ENCODE measurements around the gene KCNH2. TPM values are rescaled to one million over a fixed set of nuclear protein-coding genes. Genes with fewer than 3 reads are reported as not detected.

KCNH2 gene
- total RNA-seq, 1 donor from 2014 or later, result 0.23 TPM

DNA sequence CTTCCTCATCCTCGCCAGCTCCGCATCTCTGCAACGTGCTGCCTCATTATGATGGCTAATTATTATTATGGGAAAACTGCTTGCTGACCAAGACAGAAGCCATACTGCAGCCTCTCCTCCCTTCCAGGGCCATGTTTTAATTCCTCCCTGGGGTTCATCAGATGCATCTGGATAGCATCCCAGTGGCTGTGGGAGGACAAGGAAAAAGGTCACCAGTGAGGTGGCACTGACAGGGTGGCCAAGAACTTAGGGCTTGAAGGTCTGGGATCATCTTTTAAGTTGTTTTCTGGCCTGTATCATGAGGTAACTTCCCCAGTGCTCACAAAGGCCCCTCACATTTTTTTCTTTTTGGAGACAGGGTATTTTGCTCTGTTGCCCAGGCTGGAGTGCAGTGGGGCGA, 39.6 kb downstream of the KCNH2 start:
- intact Hi-C loops (cut with micrococcal nuclease), result no loop called here

DNA sequence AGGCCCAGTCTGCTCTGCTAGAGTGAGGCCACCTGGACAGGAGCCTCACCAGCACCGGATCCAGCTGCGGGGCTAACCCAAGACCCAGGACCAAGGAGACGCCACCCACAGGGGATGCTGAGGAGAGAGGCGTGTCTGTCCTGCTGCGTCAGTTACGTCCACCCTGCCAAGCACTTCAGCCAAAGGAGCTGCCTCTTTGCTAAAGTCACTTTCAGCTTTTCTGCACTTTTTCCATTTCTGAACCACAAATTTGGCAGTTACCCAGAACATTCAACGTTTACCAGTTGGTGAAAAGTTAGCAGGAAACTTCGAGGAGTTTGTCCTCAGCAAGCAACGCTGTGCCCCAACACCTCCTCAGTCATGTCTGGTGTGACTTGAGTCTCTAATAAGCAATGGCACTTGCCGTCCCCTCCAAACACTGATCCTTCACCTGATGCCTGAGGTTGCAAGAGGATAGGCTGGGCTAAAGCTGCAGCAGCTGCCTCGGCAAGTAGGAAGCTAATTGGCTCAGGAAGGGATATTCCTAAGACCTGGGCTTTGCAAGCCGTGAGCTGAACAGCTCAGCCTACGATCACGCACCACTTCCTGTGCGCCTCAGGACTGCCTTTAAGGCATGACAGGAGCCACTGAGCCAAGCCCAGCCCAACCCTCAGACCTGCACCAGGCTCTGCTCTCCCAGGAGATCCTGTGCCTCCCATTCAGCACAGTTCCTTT, 40.1 kb downstream of the KCNH2 start:
- intact Hi-C loops (cut with micrococcal nuclease), result no loop called here

DNA sequence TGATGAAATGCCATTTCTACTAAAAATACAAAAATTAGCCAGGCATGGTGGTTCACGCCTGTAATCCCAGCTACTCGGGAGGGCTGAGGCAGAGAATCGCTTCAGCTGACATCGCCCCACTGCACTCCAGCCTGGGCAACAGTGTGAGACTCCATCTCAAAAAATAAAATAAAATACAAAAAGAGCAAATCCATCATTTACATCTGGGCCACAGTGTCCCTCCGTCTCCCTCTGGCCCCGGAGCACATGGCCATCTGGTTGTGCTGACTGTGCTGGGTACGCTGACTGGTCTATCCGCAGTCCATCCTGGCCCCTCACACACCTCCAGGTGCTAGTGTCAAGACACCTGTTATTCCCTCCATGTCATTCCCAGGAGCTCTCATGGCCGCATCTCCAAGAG, 42.1 kb downstream of the KCNH2 start:
- intact Hi-C loops (cut with micrococcal nuclease), result no loop called here

DNA sequence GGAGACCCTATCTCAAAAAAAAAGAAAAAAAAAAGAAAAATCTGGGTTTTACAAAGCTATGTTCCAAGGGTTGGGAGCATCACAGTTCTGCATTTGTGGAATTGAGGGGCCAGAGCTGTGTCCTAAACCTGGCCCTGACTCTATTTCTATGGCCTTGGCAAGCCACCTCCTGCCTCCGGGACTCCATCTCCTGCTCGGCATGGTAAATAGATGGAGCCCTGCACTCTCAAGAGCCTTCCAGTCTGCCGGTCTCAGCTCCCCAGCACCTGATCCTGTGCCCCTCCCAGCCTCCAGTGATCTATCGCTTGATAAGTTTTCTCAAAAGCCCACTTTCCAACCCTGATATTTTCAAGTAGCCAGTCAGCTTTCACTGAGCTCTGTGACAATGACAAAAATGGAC, 43.0 kb downstream of the KCNH2 start:
- intact Hi-C loops (cut with micrococcal nuclease), result no loop called here

DNA sequence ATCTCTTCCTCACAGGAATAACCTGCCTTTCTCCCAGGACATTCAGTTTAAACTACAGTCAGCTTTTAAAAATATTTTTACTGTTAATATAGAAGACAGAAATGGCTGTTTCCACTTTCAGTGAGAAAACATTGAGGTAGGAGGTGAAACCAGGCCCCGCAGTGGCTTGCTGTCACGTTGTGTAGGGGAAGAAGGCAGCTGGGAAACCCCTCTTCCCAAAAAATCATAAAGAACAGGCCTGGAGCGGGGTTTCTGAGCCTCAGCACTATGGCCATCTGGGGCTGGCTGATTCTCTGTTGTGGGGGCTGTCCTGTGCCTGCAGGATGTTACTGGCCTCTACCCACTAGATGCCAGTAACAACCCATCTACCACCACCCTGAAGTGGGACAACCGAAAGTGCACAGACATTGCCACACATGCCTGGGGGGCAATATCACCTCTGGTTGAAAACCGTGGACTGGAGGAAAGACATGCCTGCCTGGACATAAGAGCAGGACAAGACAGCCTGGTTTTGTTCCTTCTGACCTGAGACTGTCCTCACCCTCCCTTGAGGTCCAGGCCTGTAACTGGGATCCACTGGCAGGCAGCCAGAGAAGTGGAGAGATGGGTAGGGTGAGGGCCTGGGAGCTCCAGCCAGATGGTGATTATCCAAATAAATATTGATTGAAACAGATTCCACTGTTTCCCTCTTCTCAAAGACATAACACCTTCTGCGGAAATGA, 43.9 kb downstream of the KCNH2 start:
- intact Hi-C loops (cut with micrococcal nuclease), result no loop called here

DNA sequence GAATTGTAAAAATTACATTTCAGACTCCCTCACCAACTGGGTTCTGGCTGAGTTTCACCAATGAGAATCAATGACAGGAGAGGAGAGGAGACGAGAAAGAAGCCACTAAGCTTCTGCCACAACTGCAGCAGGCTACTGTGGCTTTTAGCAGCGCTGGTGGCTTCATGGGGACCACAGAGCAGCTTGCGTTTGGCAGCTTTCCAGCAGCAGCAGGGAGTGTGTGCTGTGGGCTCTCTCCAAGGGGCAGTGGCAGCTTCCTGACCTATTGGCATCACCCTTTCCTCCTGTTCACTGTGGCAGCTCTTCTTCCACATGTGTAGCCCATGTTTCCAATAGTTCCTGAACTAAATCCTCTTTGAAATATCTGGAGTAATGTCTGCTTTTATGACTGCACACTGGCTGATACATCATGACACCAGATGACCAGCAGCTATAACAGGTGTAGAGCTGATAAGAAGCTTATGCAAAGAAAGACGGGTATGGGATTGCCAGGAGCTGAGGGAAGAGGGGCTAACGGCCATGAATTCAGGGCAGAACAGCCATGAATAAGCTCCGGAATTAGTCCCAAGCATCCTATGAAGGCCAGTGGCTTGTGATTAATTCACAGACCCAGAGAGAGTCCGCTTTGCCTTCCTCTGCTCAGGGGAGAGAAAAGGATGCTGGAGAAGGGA, 46.8 kb downstream of the KCNH2 start:
- intact Hi-C loops (cut with micrococcal nuclease), result no loop called here

DNA sequence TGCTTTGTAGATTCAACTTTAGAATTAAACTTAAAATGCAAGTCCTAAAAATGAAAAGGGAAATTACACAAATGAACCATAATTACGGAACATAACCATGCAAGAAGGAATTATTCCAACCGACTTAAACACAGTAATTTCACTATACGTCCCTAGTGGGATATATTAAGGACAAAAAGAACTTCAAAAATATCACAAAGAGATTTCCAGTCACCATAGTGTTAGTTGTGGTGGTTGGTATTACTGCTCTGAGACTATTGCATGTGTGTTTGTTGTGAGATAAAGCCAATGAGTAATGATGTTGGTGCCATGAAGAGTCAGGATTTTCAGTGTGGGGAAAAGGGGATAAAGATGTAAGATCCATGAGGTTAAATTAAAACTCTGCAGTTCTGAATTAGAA, 49.6 kb downstream of the KCNH2 start:
- intact Hi-C loops (cut with micrococcal nuclease), result no loop called here

DNA sequence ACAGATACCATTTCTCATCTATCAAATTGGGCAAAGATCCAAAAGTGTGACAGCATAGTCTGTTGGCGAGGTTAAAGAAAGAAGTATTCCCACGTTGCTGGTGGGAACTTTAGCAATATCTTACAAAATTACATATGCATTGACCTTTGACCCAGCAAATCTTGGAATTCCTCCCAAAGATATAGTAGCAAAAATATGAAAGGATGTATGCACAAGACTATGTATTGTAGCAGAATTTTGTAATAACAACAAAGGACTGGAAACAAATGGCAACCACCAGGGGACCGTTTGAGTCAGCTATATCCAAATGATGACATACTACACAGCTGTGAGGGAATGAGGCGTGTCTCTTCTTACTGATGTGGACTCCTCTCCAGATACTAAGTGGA, 50.2 kb downstream of the KCNH2 start:
- intact Hi-C loops (cut with micrococcal nuclease), result no loop called here

DNA sequence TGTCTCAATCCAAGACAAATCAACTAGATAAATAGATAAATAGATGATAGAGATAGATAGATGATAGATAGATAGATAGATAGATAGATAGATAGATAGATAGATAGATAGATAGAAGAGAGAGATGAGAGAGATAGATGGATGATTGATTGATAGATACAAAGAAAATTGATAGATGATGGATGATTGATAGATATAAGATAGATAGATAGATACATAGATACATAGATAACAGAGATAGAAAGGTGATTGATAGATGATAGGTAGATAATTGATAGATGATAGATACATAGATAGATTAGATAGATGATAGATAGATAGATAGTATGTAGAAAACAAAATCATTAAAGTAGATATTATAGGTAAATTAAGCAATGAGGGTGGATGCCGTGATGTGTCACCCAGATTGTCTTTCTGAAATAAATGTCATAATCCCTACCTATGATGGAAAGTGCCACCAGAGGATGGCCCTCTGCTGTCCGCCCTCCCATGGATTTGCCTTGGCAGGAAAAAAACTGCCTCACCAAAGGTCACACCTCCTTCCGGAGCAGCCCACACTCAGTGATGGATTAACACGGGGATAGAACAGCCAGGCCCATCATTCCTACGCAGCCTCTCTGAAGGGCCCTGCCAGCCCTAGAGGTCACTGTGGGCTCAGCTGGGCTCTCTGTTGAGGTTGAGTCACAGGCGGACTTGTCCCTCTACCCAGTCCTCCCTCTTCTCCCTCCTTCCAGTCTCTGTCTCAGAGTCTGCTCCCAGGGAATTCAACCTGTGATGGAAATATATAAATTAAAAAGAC, 50.8 kb downstream of the KCNH2 start:
- intact Hi-C loops (cut with micrococcal nuclease), result no loop called here

DNA sequence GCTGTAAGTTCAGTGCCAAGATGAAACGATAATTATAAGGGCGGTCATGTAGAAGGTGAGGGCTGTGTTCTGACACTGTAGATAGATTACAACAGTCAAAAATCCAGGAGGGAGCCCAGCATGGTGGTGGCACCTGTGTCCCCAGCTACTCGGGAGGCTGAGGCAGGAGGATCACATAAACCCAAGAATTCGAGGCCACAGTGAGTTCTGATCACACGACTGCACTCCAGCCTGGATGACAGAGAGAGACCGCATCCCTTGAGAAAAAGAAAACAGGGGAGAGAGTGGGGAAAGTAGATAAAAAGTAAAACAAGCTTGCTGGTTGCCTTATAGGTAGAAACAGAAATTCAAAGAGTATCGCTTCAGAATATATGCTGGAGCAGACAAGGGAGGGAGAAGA, 52.1 kb downstream of the KCNH2 start:
- intact Hi-C loops (cut with micrococcal nuclease), result no loop called here

DNA sequence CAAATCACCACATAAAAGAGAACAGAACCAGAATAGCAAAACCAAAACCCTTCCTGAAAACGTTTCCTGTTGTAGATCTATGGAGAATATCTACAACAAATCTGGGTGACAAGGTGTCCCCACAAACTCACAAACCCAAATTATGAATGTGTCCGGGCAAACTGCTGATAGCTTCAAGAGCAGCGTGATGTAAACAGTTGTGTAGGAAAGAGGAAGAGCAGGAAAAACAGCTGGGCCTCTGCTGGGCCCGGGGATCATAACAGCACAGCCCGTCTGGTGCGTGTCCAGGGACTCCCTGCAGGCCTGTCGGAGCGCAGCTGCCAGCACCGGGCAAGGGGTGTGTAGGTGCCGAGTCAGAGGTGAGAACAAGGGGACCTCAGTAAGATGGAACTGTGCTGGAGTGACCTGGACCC, 53.7 kb downstream of the KCNH2 start:
- intact Hi-C loops (cut with micrococcal nuclease), result no loop called here

DNA sequence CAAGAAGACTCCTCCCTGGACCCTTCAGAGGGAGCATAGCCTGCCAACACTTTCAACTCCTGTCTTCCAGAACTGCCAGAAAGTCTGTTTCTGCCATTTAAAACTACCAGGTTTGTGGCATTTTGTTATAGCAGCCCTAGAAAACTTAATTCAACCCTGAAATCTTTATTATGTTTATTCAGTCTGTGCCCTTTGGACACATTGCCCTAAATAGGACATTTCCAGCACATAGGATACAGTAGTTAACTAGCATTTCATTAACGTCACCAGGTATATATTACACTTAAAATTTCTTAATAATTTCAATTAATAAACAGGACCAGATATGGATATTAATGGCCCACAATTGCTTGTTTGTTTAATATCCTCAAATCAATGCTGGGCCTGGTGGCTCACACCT, 54.3 kb downstream of the KCNH2 start:
- intact Hi-C loops (cut with micrococcal nuclease), result no loop called here

DNA sequence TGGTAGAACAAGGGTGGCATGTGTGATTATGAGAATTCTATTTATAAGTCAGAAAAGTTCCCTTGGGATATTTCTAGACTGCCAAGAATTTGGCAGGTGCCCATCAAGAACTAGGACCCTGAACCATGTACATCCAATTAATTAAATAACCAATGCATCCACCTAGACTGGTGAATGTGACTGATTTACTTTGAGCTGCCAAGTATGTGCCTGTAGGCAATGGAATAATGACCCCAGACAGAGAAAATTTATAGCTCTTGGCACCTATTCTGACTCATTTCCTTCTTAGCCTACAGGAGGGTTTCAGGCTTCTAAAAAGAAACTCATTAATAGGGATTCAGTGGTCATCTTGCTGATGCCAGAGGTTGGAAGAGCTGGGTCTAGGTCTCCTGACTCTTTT, 54.9 kb downstream of the KCNH2 start:
- intact Hi-C loops (cut with micrococcal nuclease), result no loop called here

DNA sequence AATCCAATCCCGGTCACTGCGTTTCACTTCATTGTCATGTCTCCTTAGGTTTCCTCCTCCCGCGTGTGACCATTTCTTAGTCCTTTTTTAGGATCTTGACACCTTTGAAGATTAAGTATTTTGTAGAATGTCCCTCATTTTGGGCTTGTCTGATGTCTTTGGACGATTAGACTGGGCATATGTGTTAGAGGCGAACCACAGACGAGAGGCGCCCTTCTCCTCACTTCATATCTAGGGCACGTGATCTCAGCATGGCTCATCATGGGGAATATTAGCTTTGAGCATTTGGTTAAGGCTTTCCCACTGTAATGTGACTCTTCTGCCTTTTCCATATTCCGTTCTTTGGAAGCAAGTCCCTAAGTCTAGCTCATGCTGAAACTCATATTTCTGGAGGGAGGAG, 59.0 kb downstream of the KCNH2 start:
- intact Hi-C loops (cut with micrococcal nuclease), result no loop called here

DNA sequence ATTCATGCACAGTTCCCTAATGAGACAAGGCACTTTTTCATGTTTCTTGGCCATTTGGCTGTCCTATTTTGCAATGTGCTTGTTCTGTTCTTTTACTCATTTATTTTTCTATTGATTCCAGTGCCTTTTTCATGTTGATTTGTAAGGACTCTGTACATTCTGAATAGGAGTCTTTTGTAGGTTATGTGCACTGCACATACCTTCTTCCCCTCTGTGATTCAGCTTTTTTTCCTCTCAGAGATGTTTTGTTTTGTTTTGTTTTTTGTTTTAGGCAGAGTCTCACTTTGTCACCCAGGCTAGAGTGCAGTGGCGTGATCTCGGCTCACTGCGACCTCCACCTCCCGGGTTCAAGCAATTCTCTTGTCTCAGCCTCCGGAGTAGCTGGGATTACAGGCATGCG, 59.7 kb downstream of the KCNH2 start:
- intact Hi-C loops (cut with micrococcal nuclease), result no loop called here

DNA sequence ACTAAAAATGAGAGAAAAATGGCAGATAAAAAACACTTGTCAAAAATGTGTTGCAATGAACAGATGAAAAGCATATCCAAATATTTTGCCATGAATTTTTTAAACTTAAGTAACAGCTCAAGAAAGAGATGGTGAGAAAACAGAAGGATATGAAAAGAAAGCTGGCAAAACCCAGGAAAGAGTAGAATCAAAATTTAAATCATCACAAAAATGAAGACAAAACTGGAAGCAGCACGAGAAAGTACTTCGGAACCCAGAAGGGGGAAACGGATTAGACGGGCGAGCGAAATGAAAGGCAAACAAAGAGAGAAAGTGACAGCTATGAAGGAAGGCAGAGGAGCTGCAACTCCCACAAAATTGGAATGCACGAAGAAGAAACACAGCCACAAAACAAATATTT, 60.2 kb downstream of the KCNH2 start:
- intact Hi-C loops (cut with micrococcal nuclease), result no loop called here

DNA sequence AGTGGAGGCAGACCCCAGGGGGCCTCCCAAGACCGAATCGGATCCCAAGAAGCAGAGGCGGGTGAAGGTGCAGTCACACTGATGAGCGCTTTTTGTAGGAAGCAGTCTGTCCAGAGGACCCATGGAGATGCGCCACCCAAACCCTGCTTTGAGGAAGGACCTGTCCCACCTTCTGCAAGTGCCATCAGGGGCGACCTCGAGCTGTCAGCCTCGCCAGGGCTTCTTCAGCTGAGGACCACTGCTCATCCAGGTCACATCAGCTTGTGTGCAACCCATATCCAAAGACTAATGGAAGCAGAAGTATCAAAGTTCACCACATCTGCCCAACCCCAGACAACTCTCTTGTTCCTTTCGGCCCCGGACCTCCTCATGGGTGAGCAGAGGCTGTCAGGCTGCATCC, 61.5 kb downstream of the KCNH2 start:
- intact Hi-C loops (cut with micrococcal nuclease), result no loop called here

DNA sequence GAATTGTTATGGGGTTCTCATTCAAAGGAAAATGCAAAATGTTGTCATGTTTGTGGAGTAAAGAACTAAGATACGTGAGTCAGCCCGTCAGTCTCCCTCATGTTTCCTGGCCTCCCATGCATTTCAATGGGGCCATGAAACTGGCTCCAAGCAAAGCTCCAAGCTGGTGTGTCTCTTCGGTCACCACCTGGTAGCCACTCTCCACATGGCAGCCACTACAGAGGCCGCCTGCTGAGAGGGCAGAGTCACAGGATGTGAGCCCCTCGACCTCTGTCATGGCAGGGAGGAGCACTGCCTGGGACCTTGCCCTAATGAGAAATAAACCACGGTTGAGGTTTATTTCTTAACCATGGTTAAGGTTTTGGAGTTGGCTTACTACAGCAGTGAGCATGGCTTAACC, 63.2 kb downstream of the KCNH2 start:
- intact Hi-C loops (cut with micrococcal nuclease), result no loop called here

DNA sequence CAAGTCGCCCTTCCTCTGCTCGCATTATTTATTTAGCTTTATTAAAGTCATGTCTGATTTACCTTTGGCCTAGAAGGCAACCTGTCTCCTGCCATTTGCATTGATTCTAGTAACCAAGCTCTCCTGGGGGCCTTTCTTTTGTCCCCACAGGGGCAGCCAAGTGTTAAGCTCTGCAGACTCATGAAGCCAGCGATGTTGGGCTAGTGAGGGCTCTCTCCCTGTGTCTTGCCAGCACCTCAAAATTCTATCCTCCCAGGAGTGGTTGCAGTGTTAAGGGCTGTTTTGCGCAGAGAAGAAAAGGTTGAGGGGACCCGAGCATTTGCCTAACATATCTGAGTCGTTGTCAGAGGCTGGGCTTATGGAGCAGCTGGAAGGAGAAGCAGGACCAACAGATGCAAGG, 63.9 kb downstream of the KCNH2 start:
- intact Hi-C loops (cut with micrococcal nuclease), result no loop called here

DNA sequence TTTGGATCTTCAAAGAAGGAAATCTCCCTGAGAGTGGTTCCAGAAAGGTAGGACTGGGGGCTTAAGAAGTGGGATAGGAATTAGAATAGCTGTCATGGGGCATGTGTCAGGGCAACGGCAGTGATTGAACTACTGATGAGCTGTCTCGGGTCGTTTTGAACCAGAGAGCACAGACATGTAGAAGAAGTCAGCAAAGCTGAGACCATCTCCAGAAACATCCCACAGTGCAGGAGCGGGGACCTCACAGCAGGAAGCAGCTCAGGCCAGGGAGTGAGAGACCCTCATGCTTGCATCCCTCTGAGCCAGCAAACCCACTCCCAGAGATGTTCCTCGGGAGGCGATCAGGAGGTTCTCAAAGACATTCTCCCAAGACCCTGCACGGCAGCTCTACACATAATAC, 65.7 kb downstream of the KCNH2 start:
- intact Hi-C loops (cut with micrococcal nuclease), result no loop called here

DNA sequence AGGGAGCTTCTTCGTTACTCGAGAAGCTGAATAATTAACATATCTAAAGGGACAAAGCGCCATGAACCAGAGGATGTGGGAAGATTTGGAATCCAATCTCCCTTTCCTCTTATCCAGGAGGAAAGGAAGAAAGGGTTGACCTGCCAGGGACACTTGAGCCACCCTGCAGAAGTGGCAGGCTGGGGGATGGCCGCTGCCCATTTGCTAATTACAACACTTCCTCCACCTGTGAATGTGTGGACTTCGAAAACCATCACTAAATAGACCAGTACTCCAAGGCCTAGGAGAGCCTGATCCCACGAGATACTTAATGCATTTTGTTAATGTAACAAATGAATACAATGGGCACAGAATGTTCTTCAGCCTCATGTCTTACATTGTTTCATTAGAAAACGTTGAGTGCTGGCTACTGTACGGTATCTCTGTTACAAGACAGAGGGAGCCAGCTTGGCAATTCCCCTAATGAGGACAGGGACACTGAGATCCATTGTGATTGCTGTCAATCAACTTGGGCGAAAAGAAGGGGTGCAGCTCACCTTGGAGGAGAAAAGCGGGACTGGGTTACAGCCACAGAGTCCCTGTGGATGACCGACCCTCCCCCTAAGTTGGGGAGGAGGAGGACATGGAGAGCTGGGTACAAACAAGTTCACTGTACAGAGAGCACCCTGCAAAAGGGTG, 66.4 kb downstream of the KCNH2 start:
- intact Hi-C loops (cut with micrococcal nuclease), result no loop called here

Measured in T-helper 2 cell treated with Interferon-gamma antibody and Interleukin-4, amounts not matched to agents 100 ng/mL and 5 ng/mL, for 36 hours (primary cell).